ENCODE data around the gene BCAS3. TPM values are rescaled to one million over a fixed set of nuclear protein-coding genes. Genes with fewer than 3 reads are reported as not detected.

The BCAS3 gene
- polyA plus RNA-seq, 1 donor from 2014 or later: 21.6 TPM

- Histone ChIP-seq H3K9ac (ENCODE audit: low read length) (no peak overlapping the region), H3K4me3 (ENCODE audit: low read length) (no peak overlapping the region), H3K79me2 (replicated peaks; ENCODE audit: insufficient read depth, low read length) (no peaks in the 10 kb centered on the region), H4K20me1 (ENCODE audit: insufficient read depth) (no peaks in the 10 kb centered on the region), H2AFZ (ENCODE audit: low read depth, low read length) (no peak overlapping the region), H3F3A (ENCODE audit: insufficient read depth, low read length, poor library complexity, severe bottlenecking) (no peaks in the 10 kb centered on the region), H3K36me3 (ENCODE audit: insufficient read depth, low read length) (no peaks in the 10 kb centered on the region), H3K9me3 (ENCODE audit: low read length) (no peaks in the 10 kb centered on the region), H3K4me2 (ENCODE audit: low read length) (no peak overlapping the region), H3K9me2 (ENCODE audit: insufficient read depth, low read length) (no peaks in the 10 kb centered on the region), H3K27ac (ENCODE audit: low read length) (no peak overlapping the region), H3K27me3 (ENCODE audit: insufficient read depth, low read depth, low read length) (no peaks in the 10 kb centered on the region)
- TF ChIP-seq MXI1 (conservative IDR thresholded peaks at IDR 0.05; ENCODE audit: poor library complexity, severe bottlenecking) (no peak), EP300 (conservative IDR thresholded peaks at IDR 0.05; ENCODE audit: poor library complexity, severe bottlenecking) (no peak), POLR2AphosphoS5 (IDR thresholded peaks at IDR 0.05) (no peak)
These were observed 341.3 kb downstream of the BCAS3 start for GRCh38 chr17:61018938-61019337.

- Histone ChIP-seq H3K4me3 (ENCODE audit: low read length) (no peak overlapping the region), H3K9me2 (ENCODE audit: insufficient read depth, low read length) (no peaks in the 10 kb centered on the region), H4K20me1 (ENCODE audit: insufficient read depth) (no peaks in the 10 kb centered on the region), H3K79me2 (replicated peaks; ENCODE audit: insufficient read depth, low read length) (no peaks in the 10 kb centered on the region), H3K9ac (ENCODE audit: low read length) (no peak overlapping the region), H3K9me3 (ENCODE audit: low read length) (no peaks in the 10 kb centered on the region), H3F3A (ENCODE audit: insufficient read depth, low read length, poor library complexity, severe bottlenecking) (no peaks in the 10 kb centered on the region), H3K27ac (ENCODE audit: low read length) (no peak overlapping the region), H2AFZ (ENCODE audit: low read depth, low read length) (no peak overlapping the region), H3K27me3 (ENCODE audit: insufficient read depth, low read depth, low read length) (no peaks in the 10 kb centered on the region), H3K4me2 (ENCODE audit: low read length) (no peak overlapping the region), H3K36me3 (ENCODE audit: insufficient read depth, low read length) (no peaks in the 10 kb centered on the region)
- no peak for TF ChIP-seq RAD21 (conservative IDR thresholded peaks at IDR 0.05)
- no peak for TF ChIP-seq CTCF (IDR thresholded peaks at IDR 0.05; ENCODE audit: poor library complexity, severe bottlenecking)
- no peak for TF ChIP-seq EP300 (conservative IDR thresholded peaks at IDR 0.05; ENCODE audit: poor library complexity, severe bottlenecking)
- no peak for TF ChIP-seq REST (IDR thresholded peaks at IDR 0.05; ENCODE audit: borderline replicate concordance)
- no peak for TF ChIP-seq MXI1 (conservative IDR thresholded peaks at IDR 0.05; ENCODE audit: poor library complexity, severe bottlenecking)
- TF ChIP-seq EZH2 (IDR thresholded peaks at IDR 0.05; ENCODE audit: borderline replicate concordance, insufficient read depth, low read length, poor library complexity, severe bottlenecking): no peak
- TF ChIP-seq TAF1 (IDR thresholded peaks at IDR 0.05; ENCODE audit: low read depth): no peak
- no peak for TF ChIP-seq SMC3 (conservative IDR thresholded peaks at IDR 0.05; ENCODE audit: poor library complexity)
- TF ChIP-seq POLR2AphosphoS5 (IDR thresholded peaks at IDR 0.05): no peak
These were observed 346.3 kb downstream of the BCAS3 start for GRCh38 chr17:61023996-61024395.

GRCh38 chr17:61026818-61027217 is 349.2 kb downstream of the BCAS3 start:
- no peak for TF ChIP-seq REST (IDR thresholded peaks at IDR 0.05; ENCODE audit: borderline replicate concordance)
- TF ChIP-seq TAF1 (IDR thresholded peaks at IDR 0.05; ENCODE audit: low read depth): no peak
- no peak for TF ChIP-seq MXI1 (conservative IDR thresholded peaks at IDR 0.05; ENCODE audit: poor library complexity, severe bottlenecking)
- no peak for TF ChIP-seq SMC3 (conservative IDR thresholded peaks at IDR 0.05; ENCODE audit: poor library complexity)
- no peak for TF ChIP-seq RAD21 (conservative IDR thresholded peaks at IDR 0.05)
- TF ChIP-seq POLR2AphosphoS5 (IDR thresholded peaks at IDR 0.05): no peak
- no peak for TF ChIP-seq EZH2 (IDR thresholded peaks at IDR 0.05; ENCODE audit: borderline replicate concordance, insufficient read depth, low read length, poor library complexity, severe bottlenecking)
- no peak for TF ChIP-seq EP300 (conservative IDR thresholded peaks at IDR 0.05; ENCODE audit: poor library complexity, severe bottlenecking)
- TF ChIP-seq CTCF (IDR thresholded peaks at IDR 0.05; ENCODE audit: poor library complexity, severe bottlenecking): no peak
- H3K79me2 ChIP-seq (replicated peaks; ENCODE audit: insufficient read depth, low read length): no peaks in the 10 kb centered on the region

More at GRCh38 chr17:61026818-61027217, 349.2 kb downstream of the BCAS3 start:
- Histone ChIP-seq H3K36me3 (ENCODE audit: insufficient read depth, low read length) (no peaks in the 10 kb centered on the region), H3K9me3 (ENCODE audit: low read length) (no peaks in the 10 kb centered on the region), H3K4me3 (ENCODE audit: low read length) (no peak overlapping the region), H3F3A (ENCODE audit: insufficient read depth, low read length, poor library complexity, severe bottlenecking) (no peaks in the 10 kb centered on the region), H3K9ac (ENCODE audit: low read length) (no peak overlapping the region), H4K20me1 (ENCODE audit: insufficient read depth) (no peaks in the 10 kb centered on the region), H3K4me2 (ENCODE audit: low read length) (no peak overlapping the region), H3K27me3 (ENCODE audit: insufficient read depth, low read depth, low read length) (no peaks in the 10 kb centered on the region), H3K27ac (ENCODE audit: low read length) (no peak overlapping the region), H2AFZ (ENCODE audit: low read depth, low read length) (no peak overlapping the region), H3K9me2 (ENCODE audit: insufficient read depth, low read length) (no peaks in the 10 kb centered on the region)
